ENCODE measurements around the gene ZNF385B. TPM values are rescaled to one million over a fixed set of nuclear protein-coding genes. Genes with fewer than 3 reads are reported as not detected.

ZNF385B gene
- total RNA-seq, 1 donor from 2014 or later: 0.11 TPM

DNA sequence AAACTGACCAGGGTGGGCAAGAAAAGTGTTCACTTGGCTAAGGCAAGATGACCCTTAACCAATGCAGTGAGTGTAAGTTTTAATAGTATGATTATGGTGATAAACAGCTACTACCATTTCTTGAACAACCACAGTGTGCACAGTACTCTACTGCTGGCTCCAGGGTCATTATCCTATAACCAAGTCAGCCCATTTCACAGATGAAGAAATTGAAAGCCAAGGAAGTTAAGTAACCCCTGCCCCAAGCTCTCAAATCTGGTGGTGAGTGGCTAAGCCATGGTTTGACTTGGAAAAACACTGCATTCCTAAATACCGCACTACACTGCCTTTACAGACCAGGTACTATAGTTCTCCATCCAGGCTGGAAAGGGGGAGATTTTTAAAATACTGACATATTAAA is 5.7 kb downstream of the ZNF385B start:
- TF ChIP-seq CTCF (IDR thresholded peaks at IDR 0.05; ENCODE audit: unreplicated experiment): no peak
- DNase-seq (ENCODE audit: low spot score in 2 of 2, unreplicated experiment in 2 of 2): no peak
- peaks cover 9% of the 10 kb centered on the region for H3K4me1 Mint-ChIP-seq
- no peak overlapping the region for H3K4me3 Mint-ChIP-seq
- peaks cover 63% of the 10 kb centered on the region for H3K27me3 Mint-ChIP-seq (ENCODE audit: low read depth)
- no peak overlapping the region for H3K27ac Mint-ChIP-seq
- no peaks in the 10 kb centered on the region for H3K36me3 Mint-ChIP-seq
- H3K9me3 Mint-ChIP-seq: no peaks in the 10 kb centered on the region

DNA sequence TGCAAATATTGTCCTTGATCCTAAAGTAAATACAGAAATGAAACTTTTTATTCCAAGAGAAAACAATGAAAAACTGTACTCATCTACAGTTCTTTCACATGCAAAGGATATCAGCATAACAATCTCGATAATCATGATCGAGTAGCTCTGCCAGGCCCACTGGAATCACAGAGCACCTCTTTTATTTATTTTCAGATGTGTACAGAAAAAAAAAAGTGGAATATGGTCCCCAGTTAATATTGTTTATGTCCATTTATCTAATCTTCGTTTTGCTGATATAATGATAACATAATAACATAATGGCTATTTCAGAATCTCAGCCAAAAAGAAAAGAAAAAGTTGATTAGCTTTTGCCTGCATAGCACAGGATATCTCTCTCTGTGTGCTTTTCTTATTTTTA is 6.5 kb downstream of the ZNF385B start:
- no peak for DNase-seq (ENCODE audit: low spot score in 2 of 2, unreplicated experiment in 2 of 2)
- Mint-ChIP-seq H3K27ac (no peak overlapping the region), H3K27me3 (ENCODE audit: low read depth) (peaks cover 57% of the 10 kb centered on the region), H3K36me3 (no peaks in the 10 kb centered on the region), H3K4me3 (no peak overlapping the region), H3K9me3 (no peaks in the 10 kb centered on the region), H3K4me1 (peaks cover 1% of the 10 kb centered on the region)
- no peak for TF ChIP-seq CTCF (IDR thresholded peaks at IDR 0.05; ENCODE audit: unreplicated experiment)

GRCh38 chr2:179853108-179853507 is 8.3 kb downstream of the ZNF385B start:
- Mint-ChIP-seq H3K36me3 (no peaks in the 10 kb centered on the region), H3K4me1 (peaks cover 1% of the 10 kb centered on the region), H3K4me3 (no peak overlapping the region), H3K9me3 (peaks cover 4% of the 10 kb centered on the region), H3K27me3 (ENCODE audit: low read depth) (peaks cover 42% of the 10 kb centered on the region), H3K27ac (no peak overlapping the region)
- TF ChIP-seq CTCF (IDR thresholded peaks at IDR 0.05; ENCODE audit: unreplicated experiment): no peak
- no peak for DNase-seq (ENCODE audit: low spot score in 2 of 2, unreplicated experiment in 2 of 2)

GRCh38 chr2:179850188-179850587 is 11.2 kb downstream of the ZNF385B start:
- Mint-ChIP-seq H3K4me1 (peaks cover 1% of the 10 kb centered on the region), H3K4me3 (no peak overlapping the region), H3K36me3 (no peaks in the 10 kb centered on the region), H3K27ac (no peak overlapping the region), H3K27me3 (ENCODE audit: low read depth) (peaks cover 26% of the 10 kb centered on the region), H3K9me3 (peaks cover 4% of the 10 kb centered on the region)
- DNase-seq (ENCODE audit: low spot score in 2 of 2, unreplicated experiment in 2 of 2): no peak
- TF ChIP-seq CTCF (IDR thresholded peaks at IDR 0.05; ENCODE audit: unreplicated experiment): no peak

DNA sequence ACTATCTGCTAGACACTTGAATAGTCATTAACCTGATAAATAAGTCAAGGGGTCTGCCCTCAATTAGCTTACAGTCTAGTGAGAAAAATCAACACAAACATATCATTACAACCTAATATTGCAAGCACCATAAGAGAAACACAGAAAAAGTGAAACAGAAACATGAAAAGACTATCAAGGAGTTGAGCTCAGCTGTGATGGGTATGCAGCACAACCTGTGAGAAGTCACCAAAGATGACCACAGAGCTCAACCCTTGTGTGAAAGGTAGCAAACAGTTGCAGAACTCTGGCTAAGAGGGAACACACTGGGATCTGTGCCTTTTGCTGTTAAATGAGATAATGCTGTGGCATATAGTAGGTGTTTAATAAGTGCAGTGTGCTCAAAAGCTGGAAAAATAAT is 11.7 kb downstream of the ZNF385B start:
- Mint-ChIP-seq H3K27me3 (ENCODE audit: low read depth) (peaks cover 26% of the 10 kb centered on the region), H3K36me3 (no peaks in the 10 kb centered on the region), H3K27ac (no peak overlapping the region), H3K4me3 (no peak overlapping the region), H3K9me3 (peaks cover 4% of the 10 kb centered on the region), H3K4me1 (peaks cover 1% of the 10 kb centered on the region)
- TF ChIP-seq CTCF (IDR thresholded peaks at IDR 0.05; ENCODE audit: unreplicated experiment): no peak
- DNase-seq (ENCODE audit: low spot score in 2 of 2, unreplicated experiment in 2 of 2): no peak

DNA sequence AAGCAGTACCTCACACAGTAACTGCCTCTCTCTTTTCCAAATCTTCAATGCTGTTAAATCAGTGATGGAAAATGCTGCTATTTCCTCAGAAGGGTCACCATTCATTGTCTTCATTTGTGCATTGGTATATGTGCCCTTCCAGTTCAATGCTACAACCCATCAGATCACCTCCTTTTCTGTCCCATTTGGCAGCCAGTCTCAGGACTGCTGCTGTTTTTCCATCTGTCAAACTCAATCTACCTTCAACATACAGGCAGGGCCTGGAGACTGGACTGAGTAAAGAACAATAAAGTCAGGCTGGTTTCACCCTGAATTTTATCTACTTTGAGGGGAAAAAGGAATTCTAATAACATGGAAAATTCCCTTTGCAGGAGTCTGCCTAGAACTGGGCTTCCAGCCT is 17.9 kb downstream of the ZNF385B start:
- H3K9me3 Mint-ChIP-seq: no peaks in the 10 kb centered on the region
- no peak overlapping the region for H3K4me3 Mint-ChIP-seq
- no peak overlapping the region for H3K27ac Mint-ChIP-seq
- no peak for TF ChIP-seq CTCF (IDR thresholded peaks at IDR 0.05; ENCODE audit: unreplicated experiment)
- H3K36me3 Mint-ChIP-seq: no peaks in the 10 kb centered on the region
- no peak for DNase-seq (ENCODE audit: low spot score in 2 of 2, unreplicated experiment in 2 of 2)
- peaks cover 3% of the 10 kb centered on the region for H3K4me1 Mint-ChIP-seq
- H3K27me3 Mint-ChIP-seq (ENCODE audit: low read depth): peaks cover 14% of the 10 kb centered on the region
